Measurements from ENCODE around the gene WNT1. TPM values are rescaled to one million over a fixed set of nuclear protein-coding genes. Genes with fewer than 3 reads are reported as not detected.

WNT1 gene
- total and polyA plus RNA-seq, 2 donors (not counting 3 experiments of a cell fraction or from before 2014, with no cell fraction given): not detected

- Histone ChIP-seq H3K9me3 (replicated peaks; ENCODE audit: control insufficient read depth, insufficient read depth, low read length) (no peaks in the 10 kb centered on the region), H3K4me2 (ENCODE audit: insufficient read depth, low read length) (no peak overlapping the region), H4K20me1 (replicated peaks; ENCODE audit: control insufficient read depth, extremely low read depth, insufficient read depth, low read length) (no peaks in the 10 kb centered on the region), H3K27me3 (ENCODE audit: control insufficient read depth in 2 of 2, insufficient read depth in 2 of 2, low read length in 2 of 2) (no peaks in the 10 kb centered on the region), H3K9ac (replicated peaks; ENCODE audit: extremely low read depth, insufficient read depth, low read length) (no peak overlapping the region), H2AFZ (ENCODE audit: low read depth, low read length) (no peak overlapping the region), H3K4me1 (ENCODE audit: control insufficient read depth, extremely low read depth, insufficient read depth, low read length) (no peaks in the 10 kb centered on the region), H3K4me3 (replicated peaks in 1 of 3; ENCODE audit: insufficient read depth in 1 of 3, low read depth in 1 of 3, low read length in 3 of 3) (no peak overlapping the region), H3K36me3 (ENCODE audit: control insufficient read depth in 2 of 2, extremely low read depth in 1 of 2, insufficient read depth in 2 of 2, low read length in 2 of 2) (peaks cover 31 to 71% of the 10 kb centered on the region in 2 experiments), H3K27ac (ENCODE audit: insufficient read depth, low read depth, low read length) (no peak overlapping the region), H3K79me2 (ENCODE audit: control insufficient read depth, insufficient read depth, low read length) (no peaks in the 10 kb centered on the region), H3K9me1 (replicated peaks; ENCODE audit: control insufficient read depth, extremely low read depth, insufficient read depth, low read length) (no peaks in the 10 kb centered on the region)
- TF ChIP-seq JUN (IDR thresholded peaks at IDR 0.05; ENCODE audit: borderline replicate concordance, insufficient read depth, insufficient read length, low read depth): no peak
- no peak for TF ChIP-seq FOS (IDR thresholded peaks at IDR 0.05; ENCODE audit: borderline replicate concordance, insufficient read depth, low read length)
- no peak for TF ChIP-seq GATA2 (IDR thresholded peaks at IDR 0.05; ENCODE audit: insufficient read depth, insufficient read length, low read depth, low read length)
- POLR2A ChIA-PET: no interaction called here
- DNase-seq (ENCODE audit: low read depth, low spot score) (no peak), FAIRE-seq (no peak)
- CTCF ChIA-PET: interaction anchor here (0.9 to 1.2 kb wide), 2 partner anchors 12 to 35 kb away, joined by 3 to 6 read pairs; no protein-coding TSS in a partner anchor
- dilution Hi-C loops (cut with MboI; ENCODE audit: extremely low pct_ligation_motif_present, low sequenced_read_pairs): no loop called here
- intact Hi-C loops (cut with micrococcal nuclease): no loop called here
- no TSS peak for BruUV-seq (replicated peaks)
These were observed 53.5 kb downstream of the WNT1 start for GRCh38 chr12:49031573-49032161.

Small RNA genes within 50 kb of the gene (small RNA-seq; reads per million reads assigned to genes)
- not detected for gene RNU6-940P (ENCODE audit: insufficient read depth, insufficient read length, low read depth, low replicate concordance)

Other genes with a start within 250 kb of the WNT1 start
- gene ADCY6, start 189.2 kb upstream of the WNT1 start, total RNA-seq: 43.3 and 46.2 TPM in 2 replicates
- gene ADCY6, start 189.2 kb upstream of the WNT1 start, polyA plus RNA-seq: 37.0 and 38.7 TPM in 2 replicates
- 61.8 and 64.2 TPM in 2 replicates for gene CACNB3, start 159.8 kb upstream of the WNT1 start, total RNA-seq
- 37.4 and 46.1 TPM in 2 replicates for gene CACNB3, start 159.8 kb upstream of the WNT1 start, polyA plus RNA-seq
- gene DDX23, start 126.2 kb upstream of the WNT1 start, total RNA-seq: 101 and 107 TPM in 2 replicates
- gene DDX23, start 126.2 kb upstream of the WNT1 start, polyA plus RNA-seq: 47.4 and 56.0 TPM in 2 replicates
- gene RND1, start 112.5 kb upstream of the WNT1 start, total RNA-seq: 4.0 and 4.4 TPM in 2 replicates
- 5.2 and 9.9 TPM in 2 replicates for gene RND1, start 112.5 kb upstream of the WNT1 start, polyA plus RNA-seq
- 78.9 and 81.2 TPM in 2 replicates for gene FKBP11, start 52.8 kb upstream of the WNT1 start, total RNA-seq
- 74.2 and 81.7 TPM in 2 replicates for gene FKBP11, start 52.8 kb upstream of the WNT1 start, polyA plus RNA-seq
- gene ARF3, start 20.8 kb upstream of the WNT1 start, total RNA-seq: 172 and 187 TPM in 2 replicates
- 138 and 149 TPM in 2 replicates for gene ARF3, start 20.8 kb upstream of the WNT1 start, polyA plus RNA-seq
- not detected in 2 replicates for gene WNT10B, start 6.6 kb upstream of the WNT1 start, total RNA-seq
- 0.04 and 0.14 TPM in 2 replicates for gene WNT10B, start 6.6 kb upstream of the WNT1 start, polyA plus RNA-seq
- 0.22 and 0.42 TPM in 2 replicates for gene DDN, start 21.1 kb downstream of the WNT1 start, total RNA-seq
- gene DDN, start 21.1 kb downstream of the WNT1 start, polyA plus RNA-seq: 0.06 and 0.07 TPM in 2 replicates
- gene PRKAG1, start 40.5 kb downstream of the WNT1 start, total RNA-seq: 50.0 and 54.9 TPM in 2 replicates
- 52.1 and 59.5 TPM in 2 replicates for gene PRKAG1, start 40.5 kb downstream of the WNT1 start, polyA plus RNA-seq
- 106 and 120 TPM in 2 replicates for gene KMT2D, start 82.5 kb downstream of the WNT1 start, total RNA-seq
- 11.5 and 15.1 TPM in 2 replicates for gene KMT2D, start 82.5 kb downstream of the WNT1 start, polyA plus RNA-seq
- gene RHEBL1, start 91.7 kb downstream of the WNT1 start, total RNA-seq: 2.3 and 2.6 TPM in 2 replicates
- gene RHEBL1, start 91.7 kb downstream of the WNT1 start, polyA plus RNA-seq: 2.2 and 2.7 TPM in 2 replicates
- 3.3 and 3.9 TPM in 2 replicates for gene DHH, start 116.5 kb downstream of the WNT1 start, total RNA-seq
- 2.9 and 4.2 TPM in 2 replicates for gene DHH, start 116.5 kb downstream of the WNT1 start, polyA plus RNA-seq
- gene LMBR1L, start 132.5 kb downstream of the WNT1 start, total RNA-seq: 92.8 and 106 TPM in 2 replicates
- gene LMBR1L, start 132.5 kb downstream of the WNT1 start, polyA plus RNA-seq: 78.3 and 99.1 TPM in 2 replicates
- 2,228 and 2,245 TPM in 2 replicates for gene TUBA1B, start 153.1 kb downstream of the WNT1 start, total RNA-seq
- gene TUBA1B, start 153.1 kb downstream of the WNT1 start, polyA plus RNA-seq: 5,362 and 5,535 TPM in 2 replicates
- 701 and 740 TPM in 2 replicates for gene TUBA1A, start 210.8 kb downstream of the WNT1 start, total RNA-seq
- 2,429 and 3,046 TPM in 2 replicates for gene TUBA1A, start 210.8 kb downstream of the WNT1 start, polyA plus RNA-seq

All from endothelial cell of umbilical vein (primary cell).